HCT116 (cell line): Measurements from ENCODE around the gene IGLL5. TPM values are rescaled to one million over a fixed set of nuclear protein-coding genes. Genes with fewer than 3 reads are reported as not detected.

Experiments
- ATAC-seq: fragments of 200-7000 bp; cut with Tn5 transposase; 2 replicates; pipeline ENCODE4 v1.9.1; 2020; ENCODE audit warnings: mild to moderate bottlenecking, moderate library complexity
- BruUV-seq: library from RNA; stranded (reverse); fragments of 400-500 nt; replicated peaks from 2 replicates; lab custom pipeline; 2021; lab: Mats Ljungman, UMichigan
- CTCF ChIA-PET: fragments of 300-600 bp; sonication (Branson Sonifier 250); formaldehyde crosslinking; loops from one replicate; lab custom pipeline; 2021; ENCODE audit warnings: antibody characterized with exemption; lab: Charles Lee
- POLR2A ChIA-PET: fragments of 300-600, 350-600 bp; sonication (Branson Sonifier 250); formaldehyde crosslinking; loops from one replicate; lab custom pipeline; 2021; ENCODE audit warnings: antibody characterized with exemption; lab: Charles Lee
- RAD21 ChIA-PET, 2 experiments: fragments of 300-600 bp; sonication (Branson Sonifier 250); formaldehyde crosslinking; loops; one replicate each; lab custom pipeline; 2023; ENCODE audit warnings: low total read pairs in 2 of 2; ENCODE audit not compliant: uncharacterized antibody in 2 of 2, unreplicated experiment in 2 of 2, low non-redundant PET in 1 of 2; lab: Charles Lee
- DNase-seq: peaks from one replicate; pipeline ENCODE4 v3.0.0-alpha.2; 2010; ENCODE audit warnings: low read depth, low spot score
- H2AFZ ChIP-seq: fragments of 200-600 bp; shearing (Covaris generic), sonication (generic); 2 replicates; pipeline ENCODE4 v1.6.1; 2017; ENCODE audit warnings: low read depth, mixed run types, mixed read lengths, antibody characterized with exemption, low read length; ENCODE audit not compliant: poor library complexity, severe bottlenecking
- H3K27ac ChIP-seq: 2 replicates; pipeline ENCODE4 v1.5.1; 2012; ENCODE audit warnings: low read depth, low read length
- H3K27me3 ChIP-seq: fragments of 200-600 bp; sonication (generic); 2 replicates; pipeline ENCODE4 v1.6.1; 2016; ENCODE audit warnings: mixed run types, low read length, mixed read lengths; ENCODE audit not compliant: insufficient read depth
- H3K36me3 ChIP-seq, 2 experiments: fragments of 200-500 bp in 1 of 2; fragments of 200-600 bp in 1 of 2; sonication (Bioruptor generic) in 1 of 2; sonication (generic) in 1 of 2; 2 replicates each; pipeline versions ENCODE4 v1.5.1 to v1.6.1; 2014 to 2016; ENCODE audit warnings: low read length in 2 of 2, inconsistent platforms in 1 of 2, mixed read lengths in 1 of 2, mixed run types in 1 of 2; ENCODE audit not compliant: insufficient read depth in 2 of 2, control insufficient read depth in 1 of 2
- H3K4me1 ChIP-seq, 2 experiments: fragments of 200-600 bp in 1 of 2; sonication (generic) in 1 of 2; 2 replicates each; pipeline versions ENCODE4 v1.5.1 to v1.6.1; 2012 to 2017; ENCODE audit warnings: low read length in 2 of 2, inconsistent platforms in 1 of 2, mild to moderate bottlenecking in 1 of 2, mixed read lengths in 1 of 2, mixed run types in 1 of 2, moderate library complexity in 1 of 2; ENCODE audit not compliant: insufficient read depth in 2 of 2, control insufficient read depth in 1 of 2
- H3K4me2 ChIP-seq: fragments of 200-600 bp; sonication (generic); 2 replicates; pipeline ENCODE4 v1.6.1; 2017; ENCODE audit warnings: mixed run types, low read length, mixed read lengths
- H3K4me3 ChIP-seq, 2 experiments: fragments of 200-600 bp in 1 of 2; sonication (generic) in 1 of 2; replicated peaks in 1 of 2; 2 replicates each; pipeline ENCODE4 v1.5.1; 2011 to 2016; ENCODE audit warnings: low read length in 2 of 2, control low read depth in 1 of 2, low read depth in 1 of 2, mild to moderate bottlenecking in 1 of 2, mixed read lengths in 1 of 2, mixed run types in 1 of 2
- H3K79me2 ChIP-seq: fragments of 200-600 bp; sonication (generic); 2 replicates; pipeline ENCODE4 v1.6.1; 2017; ENCODE audit warnings: mild to moderate bottlenecking, mixed run types, low read length, moderate library complexity, mixed read lengths; ENCODE audit not compliant: insufficient read depth
- H3K9ac ChIP-seq: fragments of 200-600 bp; sonication (generic); 2 replicates; pipeline ENCODE4 v1.6.1; 2016; ENCODE audit warnings: low read length, mixed read lengths
- H3K9me2 ChIP-seq: fragments of 200-600 bp; sonication (generic), shearing (Covaris generic); 2 replicates; pipeline ENCODE4 v1.6.1; 2017; ENCODE audit warnings: mixed run types, mild to moderate bottlenecking, moderate library complexity; ENCODE audit not compliant: insufficient read depth
- H3K9me3 ChIP-seq, 2 experiments: fragments of 200-500 bp in 1 of 2; fragments of 200-600 bp in 1 of 2; sonication (Bioruptor generic) in 1 of 2; sonication (generic) in 1 of 2; 2 replicates each; pipeline ENCODE4 v1.6.1; 2014 to 2017; ENCODE audit warnings: low read length in 2 of 2, mixed read lengths in 2 of 2, inconsistent platforms in 1 of 2, low read depth in 1 of 2, mild to moderate bottlenecking in 1 of 2, mixed run types in 1 of 2, moderate library complexity in 1 of 2; ENCODE audit not compliant: control insufficient read depth in 1 of 2, insufficient read depth in 1 of 2
- H4K20me1 ChIP-seq: fragments of 200-600 bp; sonication (generic), shearing (Covaris generic); 2 replicates; pipeline ENCODE4 v1.6.1; 2017; ENCODE audit warnings: mixed run types, mild to moderate bottlenecking, moderate library complexity; ENCODE audit not compliant: insufficient read depth
- CBX3 ChIP-seq: IDR thresholded peaks from 2 replicates; pipeline ENCODE4 v1.6.1; 2012; ENCODE audit warnings: low read depth
- EGR1 ChIP-seq: IDR thresholded peaks from 2 replicates; pipeline ENCODE4 v1.6.1; 2012; ENCODE audit warnings: low read depth
- FOSL1 ChIP-seq: IDR thresholded peaks from 2 replicates; pipeline ENCODE4 v1.6.1; 2012; ENCODE audit warnings: low read depth
- POLR2A ChIP-seq: IDR thresholded peaks from 2 replicates; pipeline ENCODE4 v1.7.0; 2011; ENCODE audit warnings: borderline replicate concordance; ENCODE audit not compliant: insufficient read depth, insufficient read length; ENCODE audit errors: extremely low read depth
- POLR2AphosphoS5 ChIP-seq: IDR thresholded peaks from 2 replicates; pipeline ENCODE4 v1.6.1; 2011; ENCODE audit warnings: mild to moderate bottlenecking, low read depth, low read length, moderate library complexity
- RAD21 ChIP-seq: IDR thresholded peaks from 2 replicates; pipeline ENCODE4 v1.6.1; 2012; ENCODE audit warnings: low read depth, mild to moderate bottlenecking
- SP1 ChIP-seq: IDR thresholded peaks from 2 replicates; pipeline ENCODE4 v1.6.1; 2012; ENCODE audit warnings: low read depth
- SRF ChIP-seq: IDR thresholded peaks from 2 replicates; pipeline ENCODE4 v1.6.1; 2012; ENCODE audit warnings: low read depth
- TCF7L2 ChIP-seq: IDR thresholded peaks from 2 replicates; pipeline ENCODE4 v1.7.0; 2011; ENCODE audit warnings: borderline replicate concordance, inconsistent platforms; ENCODE audit not compliant: insufficient read depth, insufficient read length; ENCODE audit errors: extremely low read depth
- YY1 ChIP-seq: IDR thresholded peaks from 2 replicates; pipeline ENCODE4 v1.6.1; 2011; ENCODE audit warnings: low read length, low read depth, moderate library complexity, mild to moderate bottlenecking; ENCODE audit not compliant: insufficient replicate concordance; ENCODE audit errors: extremely low read depth
- ZFX ChIP-seq: fragments of 450-650 bp; IDR thresholded peaks from 2 replicates; pipeline ENCODE4 v1.6.1; 2017
- ZNF274 ChIP-seq: fragments of 200-500 bp; sonication (Bioruptor generic); IDR thresholded peaks from 2 replicates; pipeline ENCODE4 v1.6.1; 2014; ENCODE audit warnings: mild to moderate bottlenecking, low read depth, low read length, inconsistent platforms
- intact Hi-C: fragments of 100-400 bp; cut with micrococcal nuclease; formaldehyde crosslinking; loops from 2 replicates; pipeline ENCODE4 v1.10.0; 2022
- total RNA-seq: library from RNA; stranded (reverse); gene quantifications from one replicate; pipeline ENCODE4 v1.2.1, GENCODE V29; 2021; ENCODE audit not compliant: unreplicated experiment
- TF ChIP-seq, protein P1 (sequence below): IDR thresholded peaks from 2 replicates; pipeline ENCODE4 v1.6.1; 2012; ENCODE audit warnings: low read depth
- TF ChIP-seq, protein P2 (sequence below): IDR thresholded peaks from 2 replicates; pipeline ENCODE4 v1.6.1; 2011; ENCODE audit warnings: mild to moderate bottlenecking, low read length, moderate library complexity; ENCODE audit not compliant: insufficient replicate concordance; ENCODE audit errors: extremely low read depth

The IGLL5 gene
- total RNA-seq, 1 experiment from 2014 or later, result not detected

DNA sequence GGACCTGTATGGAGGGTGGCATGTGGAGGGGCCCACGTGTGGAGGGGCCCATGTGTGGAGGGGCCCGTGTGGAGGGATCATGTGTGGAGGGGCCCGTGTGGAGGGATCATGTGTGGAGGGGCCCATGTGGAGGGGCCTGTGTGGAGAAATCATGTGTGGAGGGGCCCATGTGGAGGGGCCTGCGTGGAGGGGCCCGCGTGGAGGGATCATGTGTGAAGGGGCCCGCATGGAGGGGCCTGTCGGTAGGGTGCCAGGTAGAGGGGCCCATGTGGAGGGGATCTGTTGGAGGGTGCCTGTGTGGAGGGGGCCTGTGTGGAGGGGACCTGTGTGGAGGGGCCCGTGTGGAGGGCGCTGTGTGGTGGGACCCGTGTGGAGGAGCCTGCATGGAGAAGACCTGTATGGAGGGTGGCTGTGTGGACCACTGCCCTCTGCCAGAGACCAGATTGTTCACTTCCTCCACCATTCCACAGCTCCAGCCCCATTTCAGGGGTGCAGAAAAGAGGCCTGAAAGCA lies 47.0 kb downstream of the IGLL5 start:
- Histone ChIP-seq H3K36me3 (no peaks in the 10 kb centered on the region), H3K9ac (no peak overlapping the region), H3K79me2 (no peaks in the 10 kb centered on the region), H3K27me3 (no peaks in the 10 kb centered on the region), H2AFZ (no peak overlapping the region), H4K20me1 (no peaks in the 10 kb centered on the region), H3K4me3 (no peak overlapping the region), H3K4me2 (no peak overlapping the region), H3K9me2 (no peaks in the 10 kb centered on the region), H3K27ac (no peak overlapping the region), H3K9me3 (no peaks in the 10 kb centered on the region), H3K4me1 (no peaks in the 10 kb centered on the region)
- no TSS peak for BruUV-seq
- ATAC-seq (no peak), DNase-seq (no peak)
- intact Hi-C loops, result no loop called here
- ChIA-PET RAD21 (interaction anchor here in 1 of 2 experiments (0.6 kb wide), 2 partner anchors 17 to 136 kb away, joined by 3 to 4 read pairs; no protein-coding TSS in a partner anchor), CTCF (no interaction called here), POLR2A (no interaction called here)
- TF ChIP-seq SP1 (no peak), CBX3 (no peak), ZNF274 (no peak)
- TF ChIP-seq, protein P1, sequence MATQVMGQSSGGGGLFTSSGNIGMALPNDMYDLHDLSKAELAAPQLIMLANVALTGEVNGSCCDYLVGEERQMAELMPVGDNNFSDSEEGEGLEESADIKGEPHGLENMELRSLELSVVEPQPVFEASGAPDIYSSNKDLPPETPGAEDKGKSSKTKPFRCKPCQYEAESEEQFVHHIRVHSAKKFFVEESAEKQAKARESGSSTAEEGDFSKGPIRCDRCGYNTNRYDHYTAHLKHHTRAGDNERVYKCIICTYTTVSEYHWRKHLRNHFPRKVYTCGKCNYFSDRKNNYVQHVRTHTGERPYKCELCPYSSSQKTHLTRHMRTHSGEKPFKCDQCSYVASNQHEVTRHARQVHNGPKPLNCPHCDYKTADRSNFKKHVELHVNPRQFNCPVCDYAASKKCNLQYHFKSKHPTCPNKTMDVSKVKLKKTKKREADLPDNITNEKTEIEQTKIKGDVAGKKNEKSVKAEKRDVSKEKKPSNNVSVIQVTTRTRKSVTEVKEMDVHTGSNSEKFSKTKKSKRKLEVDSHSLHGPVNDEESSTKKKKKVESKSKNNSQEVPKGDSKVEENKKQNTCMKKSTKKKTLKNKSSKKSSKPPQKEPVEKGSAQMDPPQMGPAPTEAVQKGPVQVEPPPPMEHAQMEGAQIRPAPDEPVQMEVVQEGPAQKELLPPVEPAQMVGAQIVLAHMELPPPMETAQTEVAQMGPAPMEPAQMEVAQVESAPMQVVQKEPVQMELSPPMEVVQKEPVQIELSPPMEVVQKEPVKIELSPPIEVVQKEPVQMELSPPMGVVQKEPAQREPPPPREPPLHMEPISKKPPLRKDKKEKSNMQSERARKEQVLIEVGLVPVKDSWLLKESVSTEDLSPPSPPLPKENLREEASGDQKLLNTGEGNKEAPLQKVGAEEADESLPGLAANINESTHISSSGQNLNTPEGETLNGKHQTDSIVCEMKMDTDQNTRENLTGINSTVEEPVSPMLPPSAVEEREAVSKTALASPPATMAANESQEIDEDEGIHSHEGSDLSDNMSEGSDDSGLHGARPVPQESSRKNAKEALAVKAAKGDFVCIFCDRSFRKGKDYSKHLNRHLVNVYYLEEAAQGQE, result no peak

DNA sequence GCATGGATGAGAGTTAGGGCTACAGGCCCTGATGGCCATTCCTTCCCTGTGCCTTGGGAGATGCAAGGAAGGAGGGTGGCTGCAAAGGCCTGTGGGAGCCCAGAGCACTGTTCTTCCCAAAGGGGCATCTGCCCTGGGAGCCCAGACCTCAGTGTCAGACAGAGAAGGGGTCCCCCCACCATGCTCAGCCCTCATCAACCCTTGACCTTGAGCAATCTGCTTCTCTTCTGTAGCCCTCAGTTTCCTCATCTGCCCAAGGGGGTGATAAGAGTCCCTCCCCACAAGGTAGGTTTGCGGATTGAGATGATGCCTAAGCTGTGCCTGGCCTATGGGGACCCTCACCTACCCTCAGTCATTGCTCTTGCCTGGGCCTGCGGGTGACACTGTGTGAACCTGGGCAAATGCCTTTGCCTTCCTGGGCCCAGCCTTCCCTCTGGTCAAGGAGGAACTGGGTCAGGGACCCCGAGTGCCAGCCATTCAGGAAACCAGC lies 47.5 kb downstream of the IGLL5 start:
- ChIA-PET POLR2A (no interaction called here), RAD21 (interaction anchor here in 1 of 2 experiments (0.6 kb wide), 1 partner anchor 18 kb away, joined by 4 read pairs; no protein-coding TSS in a partner anchor), CTCF (interaction anchor here (0.9 to 1.5 kb wide), 2 partner anchors 79 to 147 kb away, joined by 3 read pairs; no protein-coding TSS in a partner anchor)
- no peaks in the 10 kb centered on the region for H3K27me3 ChIP-seq
- no peak overlapping the region for H3K4me2 ChIP-seq
- H2AFZ ChIP-seq, result no peak overlapping the region
- H3K4me1 ChIP-seq, result no peaks in the 10 kb centered on the region
- intact Hi-C loops, result no loop called here
- H3K36me3 ChIP-seq, result no peaks in the 10 kb centered on the region
- DNase-seq, result no peak
- H3K9ac ChIP-seq, result no peak overlapping the region
- H3K27ac ChIP-seq, result no peak overlapping the region
- H4K20me1 ChIP-seq, result no peaks in the 10 kb centered on the region
- H3K79me2 ChIP-seq, result no peaks in the 10 kb centered on the region
- TF ChIP-seq YY1 (no peak), FOSL1 (no peak), POLR2AphosphoS5 (no peak), SP1 (no peak), SRF (no peak), EGR1 (no peak), ZFX (no peak), TCF7L2 (no peak), POLR2A (no peak), CBX3 (no peak), RAD21 (no peak)
- TF ChIP-seq, protein P2, sequence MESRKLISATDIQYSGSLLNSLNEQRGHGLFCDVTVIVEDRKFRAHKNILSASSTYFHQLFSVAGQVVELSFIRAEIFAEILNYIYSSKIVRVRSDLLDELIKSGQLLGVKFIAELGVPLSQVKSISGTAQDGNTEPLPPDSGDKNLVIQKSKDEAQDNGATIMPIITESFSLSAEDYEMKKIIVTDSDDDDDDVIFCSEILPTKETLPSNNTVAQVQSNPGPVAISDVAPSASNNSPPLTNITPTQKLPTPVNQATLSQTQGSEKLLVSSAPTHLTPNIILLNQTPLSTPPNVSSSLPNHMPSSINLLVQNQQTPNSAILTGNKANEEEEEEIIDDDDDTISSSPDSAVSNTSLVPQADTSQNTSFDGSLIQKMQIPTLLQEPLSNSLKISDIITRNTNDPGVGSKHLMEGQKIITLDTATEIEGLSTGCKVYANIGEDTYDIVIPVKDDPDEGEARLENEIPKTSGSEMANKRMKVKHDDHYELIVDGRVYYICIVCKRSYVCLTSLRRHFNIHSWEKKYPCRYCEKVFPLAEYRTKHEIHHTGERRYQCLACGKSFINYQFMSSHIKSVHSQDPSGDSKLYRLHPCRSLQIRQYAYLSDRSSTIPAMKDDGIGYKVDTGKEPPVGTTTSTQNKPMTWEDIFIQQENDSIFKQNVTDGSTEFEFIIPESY, result no peak
- H3K9me3 ChIP-seq, result no peaks in the 10 kb centered on the region
- no peaks in the 10 kb centered on the region for H3K9me2 ChIP-seq
- BruUV-seq, result no TSS peak
- ATAC-seq, result no peak
- no peak overlapping the region for H3K4me3 ChIP-seq
